Motor neuron (in vitro differentiated cells): ENCODE measurements around the gene RTCB. TPM values are rescaled to one million over a fixed set of nuclear protein-coding genes. Genes with fewer than 3 reads are reported as not detected.
"Not testable (repeated sequence)": the region's sequence is repeated elsewhere in the genome, so short reads cannot be mapped to it uniquely, and the experiment has no call there.

ENCODE experiments used
- ATAC-seq, 8 experiments: fragments of 200-7000 bp; cut with Tn5 transposase; replicated peaks in 6 of 8; 2 replicates each; pipeline ENCODE4 v1.8.0; 2021; ENCODE audit warnings: mild to moderate bottlenecking in 8 of 8, moderate library complexity in 8 of 8
- H3K27ac ChIP-seq, 2 donors: fragments of 250-450 bp; sonication (Bioruptor Pico); 2 replicates each; pipeline ENCODE4 v1.9.0; 2021; ENCODE audit warnings: antibody characterized with exemption in 2 of 2, mild to moderate bottlenecking in 2 of 2, moderate library complexity in 1 of 2
- H3K4me1 ChIP-seq, 2 donors: fragments of 250-450 bp; sonication (Bioruptor Pico); replicated peaks in 1 of 2; 2 replicates each; pipeline ENCODE4 v1.6.1; 2021; ENCODE audit warnings: antibody characterized with exemption in 2 of 2, mild to moderate bottlenecking in 2 of 2, moderate library complexity in 1 of 2
- H3K4me3 ChIP-seq, 5 donors: fragments of 250-450 bp; sonication (Bioruptor Pico); 2 replicates each; pipeline ENCODE4 v1.9.0; 2021; ENCODE audit warnings: antibody characterized with exemption in 5 of 5, mild to moderate bottlenecking in 5 of 5, moderate library complexity in 4 of 5
- WGBS, 10 experiments: fragments of 450-650 bp; shearing (Covaris generic); methylation state at CpG; one replicate each; pipeline ENCODE4 v1.0.0; 2022; 5-methylcytosine and 5-hydroxymethylcytosine counted together
- in situ Hi-C, 9 experiments: fragments of 400-800 bp; cut with MboI; loops; one replicate each; pipeline ENCODE4 v1.15.0; 2021; ENCODE audit warnings: low sequenced_read_pairs in 9 of 9, low pct_unique_long_range_greater_than_20kb in 2 of 9; ENCODE audit not compliant: unreplicated experiment in 9 of 9
- total RNA-seq, 8 experiments: library from RNA; unstranded; fragments of 300-600 nt; gene quantifications; 2 replicates each; pipeline versions ENCODE4 v1.2.3 to v1.2.4, GENCODE V29; 2022

Gene RTCB
- total RNA-seq, 8 experiments from 2014 or later = 73.0 to 114 (median 81.8) TPM

DNA sequence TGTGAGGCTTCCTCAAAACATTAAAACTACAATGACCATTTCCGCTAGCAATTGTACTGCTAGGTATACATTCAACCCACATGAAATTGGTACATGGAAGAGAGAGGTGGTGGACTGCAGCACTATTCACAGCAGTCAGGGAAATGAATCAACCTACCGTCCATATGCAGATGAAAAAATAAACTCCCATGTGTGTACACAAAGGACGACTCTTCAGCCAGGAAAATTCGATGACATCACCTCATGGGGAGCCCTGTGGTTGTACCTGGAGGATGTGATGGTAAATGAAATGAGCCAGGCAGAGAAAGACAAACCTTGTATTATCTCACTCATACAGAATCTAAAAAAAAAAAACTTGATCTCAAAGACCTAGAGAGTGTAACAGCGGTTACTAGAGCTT lies 31.1 kb downstream of the RTCB start:
- peak; percentile 9 to 67 (median 42) for ATAC-seq
- in situ Hi-C loops = loop anchor here in 1 of 9 experiments (25.0 kb wide), 2 partner anchors 269 to 394 kb away; no protein-coding TSS in a partner anchor
- peaks cover 4 to 6% of the 10 kb centered on the region in 2 donors for H3K4me1 ChIP-seq
- WGBS, 10 experiments = 23 to 88% (median 62%) methylated on average over 1 to 5 of the region's 5 CpGs; no CpG with 5 or more reads in 2 of the 10 experiments
- H3K27ac ChIP-seq = no peak overlapping the region
- no peak overlapping the region for H3K4me3 ChIP-seq

DNA sequence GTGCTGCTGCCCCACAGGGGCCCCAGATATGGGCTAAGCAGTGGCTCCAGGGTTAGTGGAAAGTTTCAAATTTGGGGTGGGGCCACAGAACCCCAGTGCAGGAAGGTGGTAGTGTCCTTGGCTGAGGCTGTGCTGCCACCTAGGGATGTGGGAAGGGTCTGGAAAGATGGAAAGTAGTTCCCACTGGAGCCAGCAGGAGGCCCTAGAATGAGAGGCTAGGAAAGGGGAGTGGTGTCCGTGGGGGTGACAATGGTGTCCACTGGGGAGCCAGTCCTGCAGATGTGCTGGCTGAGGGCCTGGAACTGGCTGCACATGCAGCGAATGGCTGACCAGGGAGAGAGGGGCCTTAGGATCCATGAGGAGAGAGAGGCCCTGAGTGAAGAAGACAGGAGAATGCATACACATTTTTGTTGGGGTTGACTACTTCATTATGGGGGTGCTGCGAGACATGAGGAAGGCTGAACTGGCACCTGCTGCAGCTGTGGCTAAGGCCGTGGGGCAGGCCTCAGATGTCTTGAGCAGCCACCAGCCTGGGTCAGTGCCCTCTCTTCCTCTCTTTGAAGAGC lies 33.3 kb downstream of the RTCB start:
- H3K4me1 ChIP-seq = peaks cover 4 to 6% of the 10 kb centered on the region in 2 donors
- WGBS, 10 experiments = 0 to 75% (median 66%) methylated on average over 1 to 3 of the region's 4 CpGs; no CpG with 5 or more reads in 7 of the 10 experiments
- in situ Hi-C loops = loop anchor here in 1 of 9 experiments (25.0 kb wide), 2 partner anchors 266 to 391 kb away; no protein-coding TSS in a partner anchor
- ATAC-seq = peak in 6 of 8 experiments; percentile 46 to 93 (median 84)
- H3K27ac ChIP-seq = no peak overlapping the region
- H3K4me3 ChIP-seq = no peak overlapping the region

DNA sequence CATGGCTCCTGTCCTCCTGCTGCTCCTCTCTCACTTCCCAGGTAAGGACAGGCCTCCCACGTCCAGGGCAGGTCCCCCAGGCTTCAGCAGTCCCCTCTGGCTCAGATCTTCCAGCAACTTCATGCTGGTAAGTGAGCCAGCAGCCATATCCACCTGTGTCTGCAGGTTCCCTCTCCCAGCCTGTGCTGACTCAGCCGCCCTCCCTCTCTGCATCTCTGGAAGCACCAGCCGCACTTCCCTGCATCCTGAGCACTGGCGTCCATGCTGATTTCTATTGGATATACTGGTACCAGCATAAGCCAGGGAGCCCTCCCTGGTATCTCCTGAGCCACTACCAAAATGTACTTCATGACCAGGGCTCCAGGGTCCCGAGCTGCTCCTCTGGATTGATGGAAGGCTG lies 35.4 kb downstream of the RTCB start:
- in situ Hi-C loops = loop anchor here in 1 of 9 experiments (25.0 kb wide), 2 partner anchors 264 to 389 kb away; no protein-coding TSS in a partner anchor
- Histone ChIP-seq H3K4me1 (peaks cover 4 to 6% of the 10 kb centered on the region in 2 donors), H3K27ac (no peak overlapping the region), H3K4me3 (no peak overlapping the region)
- peak in 1 of 8 experiments; percentile 44 for ATAC-seq
- 10 to 83% (median 63%) methylated on average over 2 to 4 of the region's 5 CpGs; no CpG with 5 or more reads in 6 of the 10 experiments for WGBS, 10 experiments

DNA sequence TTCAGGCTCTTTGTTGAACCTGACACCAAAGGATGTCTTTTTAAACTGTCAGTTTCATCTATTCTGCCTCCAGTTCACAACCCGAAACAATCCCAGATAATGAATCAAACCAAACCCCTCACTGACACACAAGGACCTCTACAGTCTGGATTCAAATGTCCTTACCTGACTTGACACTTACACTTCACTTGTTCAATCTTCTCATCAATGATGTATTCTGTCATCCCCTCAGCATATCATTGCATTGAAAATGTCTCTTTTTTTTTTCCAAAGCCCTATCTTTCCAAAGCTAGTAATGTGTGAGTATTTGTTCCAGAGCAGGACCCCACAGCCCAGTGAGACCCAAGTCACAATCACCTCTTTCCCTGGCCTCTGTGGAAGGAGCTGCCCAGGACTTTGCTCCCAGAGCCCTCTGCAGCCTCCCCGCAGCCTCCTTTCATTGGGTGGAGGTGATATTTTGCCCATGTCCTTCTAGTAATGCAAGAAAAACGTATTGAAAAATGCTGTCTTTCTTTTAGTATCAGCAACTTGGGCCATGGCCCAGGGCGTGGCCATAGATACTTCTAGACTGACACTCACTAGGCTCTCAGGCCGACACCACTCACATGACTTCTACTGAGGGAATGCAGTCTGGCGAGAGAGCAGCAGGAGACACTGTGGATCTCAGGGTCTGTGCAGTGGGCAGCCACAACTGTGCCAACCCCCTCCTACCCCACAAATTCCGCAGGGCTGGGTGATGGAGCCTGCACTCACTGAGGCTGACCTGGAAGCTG lies 36.2 kb downstream of the RTCB start:
- in situ Hi-C loops = loop anchor here in 1 of 9 experiments (25.0 kb wide), 2 partner anchors 264 to 389 kb away; no protein-coding TSS in a partner anchor
- 40 to 94% (median 77%) methylated on average over 1 to 4 of the region's 7 CpGs; no CpG with 5 or more reads in 1 of the 10 experiments for WGBS, 10 experiments
- no peak overlapping the region for H3K27ac ChIP-seq
- ATAC-seq = peak in 2 of 8 experiments; percentile 34 to 48
- peaks cover 4 to 6% of the 10 kb centered on the region in 2 donors for H3K4me1 ChIP-seq
- no peak overlapping the region for H3K4me3 ChIP-seq

DNA sequence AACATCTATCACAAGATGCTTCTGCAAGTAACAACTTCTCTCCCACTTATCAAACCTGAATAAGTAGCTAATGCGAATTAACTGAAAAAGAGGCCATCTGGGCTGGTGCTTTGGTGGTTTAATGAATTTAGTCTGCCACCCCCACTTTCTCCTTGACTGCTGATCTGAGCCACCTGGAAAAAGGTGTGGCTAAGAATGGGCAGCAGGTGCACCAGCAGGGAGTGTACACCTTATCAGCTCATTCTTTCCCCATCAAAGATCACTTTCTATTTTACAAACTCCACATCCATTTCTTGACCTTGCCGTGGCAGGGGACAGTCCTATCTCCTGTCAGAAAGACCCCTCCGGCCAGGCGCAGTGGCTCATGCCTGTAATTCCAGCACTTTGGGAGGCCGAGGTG lies 47.8 kb downstream of the RTCB start:
- Histone ChIP-seq H3K4me1 (no peaks in the 10 kb centered on the region), H3K4me3 (no peak overlapping the region), H3K27ac (no peak overlapping the region)
- in situ Hi-C loops = no loop called here
- ATAC-seq = no peak
- WGBS, 10 experiments = 40 to 83% (median 62%) methylated on average over 1 to 3 of the region's 5 CpGs; no CpG with 5 or more reads in 4 of the 10 experiments

DNA sequence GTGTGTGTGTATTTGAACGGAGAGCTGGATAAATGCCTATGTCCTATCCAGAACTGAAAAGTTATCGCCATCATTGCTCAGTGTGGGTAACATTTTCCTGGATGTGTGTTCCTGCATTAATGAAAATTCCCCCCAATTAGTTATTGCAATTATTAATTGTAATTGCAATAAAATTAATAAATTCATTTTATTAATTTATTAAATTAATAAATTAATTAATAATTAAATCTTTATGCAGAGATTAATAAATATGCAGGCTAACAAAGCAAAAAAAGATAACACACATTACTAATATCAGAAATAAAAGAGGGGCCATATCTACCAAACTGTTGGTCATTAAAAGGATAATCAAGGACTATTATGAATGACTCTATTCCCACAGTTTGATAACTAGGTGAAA lies 50.8 kb downstream of the RTCB start:
- no peak overlapping the region for H3K27ac ChIP-seq
- no peaks in the 10 kb centered on the region for H3K4me1 ChIP-seq
- no peak overlapping the region for H3K4me3 ChIP-seq
- ATAC-seq = no peak
- WGBS, 10 experiments = 67 to 100% (median 79%) methylated on average over 1 to 2 of the region's 2 CpGs; no CpG with 5 or more reads in 1 of the 10 experiments
- in situ Hi-C loops = no loop called here

DNA sequence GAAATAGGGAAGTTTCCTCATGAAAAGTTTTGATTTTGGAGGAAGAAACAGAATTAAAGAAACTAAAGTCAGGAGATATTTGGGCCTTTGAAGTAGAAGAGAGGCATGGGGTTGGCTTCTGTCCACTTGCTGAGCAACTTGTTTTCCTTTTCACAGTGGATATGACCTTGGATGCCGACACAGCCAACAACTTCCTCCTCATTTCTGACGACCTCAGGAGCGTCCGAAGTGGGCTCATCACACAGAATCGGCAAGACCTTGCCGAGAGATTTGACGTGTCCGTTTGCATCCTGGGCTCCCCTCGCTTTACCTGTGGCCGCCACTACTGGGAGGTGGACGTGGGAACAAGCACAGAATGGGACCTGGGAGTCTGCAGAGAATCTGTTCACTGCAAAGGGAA lies 52.0 kb downstream of the RTCB start:
- H3K27ac ChIP-seq, in situ Hi-C loops, H3K4me3 ChIP-seq, ATAC-seq, H3K4me1 ChIP-seq: not testable (repeated sequence)
- 40 to 90% (median 80%) methylated on average over 1 to 5 of the region's 11 CpGs; no CpG with 5 or more reads in 4 of the 10 experiments for WGBS, 10 experiments

DNA sequence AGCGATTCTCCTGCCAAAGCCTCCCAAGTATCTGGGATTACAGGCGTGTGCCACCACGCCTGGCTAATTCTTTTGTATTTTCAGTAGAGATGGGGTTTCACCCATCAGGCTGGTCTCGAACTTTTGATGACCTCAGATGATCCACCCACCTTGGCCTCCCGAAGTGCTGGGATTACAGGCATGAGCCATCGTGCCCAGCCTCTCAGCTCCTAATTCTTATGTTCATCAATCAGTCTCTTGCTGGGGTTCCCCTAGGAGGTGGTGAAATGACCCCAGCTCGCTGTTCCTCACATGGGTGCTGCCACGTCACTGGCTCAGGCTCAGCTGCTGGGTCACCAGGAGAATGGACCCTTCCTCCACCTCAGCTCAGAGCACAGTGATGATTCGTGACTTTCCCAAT lies 54.5 kb downstream of the RTCB start, which contains the start of gene RFPL3:
Gene RFPL3 (plus strand): TSS at position 301 of the 400 bp plus-strand sequence. CDS start 205 bp downstream, outside the sequence.
- H3K27ac ChIP-seq, ATAC-seq, H3K4me3 ChIP-seq, H3K4me1 ChIP-seq, in situ Hi-C loops: not testable (repeated sequence)
- WGBS, 10 experiments = 28 to 100% (median 80%) methylated on average over 1 to 3 of the region's 9 CpGs; no CpG with 5 or more reads in 5 of the 10 experiments

DNA sequence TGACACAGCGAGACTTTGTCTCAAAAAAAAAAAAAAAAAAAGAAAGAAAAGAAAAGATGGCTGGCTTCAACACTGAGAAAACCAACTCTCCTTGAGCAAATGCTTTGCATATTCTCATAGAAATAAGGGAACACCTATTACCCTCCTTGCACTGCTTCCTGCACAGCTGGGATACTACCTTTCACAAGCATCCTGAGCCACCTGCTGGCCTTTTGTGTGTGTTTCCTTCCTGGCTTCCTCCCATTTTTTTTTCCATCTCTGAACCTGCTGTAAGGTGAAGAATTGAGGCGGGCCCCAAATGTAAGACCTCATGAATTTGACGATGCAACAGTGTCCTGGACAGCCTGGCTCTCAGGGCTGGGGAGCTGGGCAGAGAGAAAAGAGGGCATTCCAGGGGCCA lies 56.3 kb downstream of the RTCB start:
- H3K4me3 ChIP-seq = no peak overlapping the region
- in situ Hi-C loops = no loop called here
- ATAC-seq = peak in 1 of 8 experiments; percentile 15
- H3K4me1 ChIP-seq = no peaks in the 10 kb centered on the region
- no peak overlapping the region for H3K27ac ChIP-seq
- WGBS, 10 experiments = 33 to 88% (median 54%) methylated on average over 1 to 3 of the region's 3 CpGs; no CpG with 5 or more reads in 4 of the 10 experiments

DNA sequence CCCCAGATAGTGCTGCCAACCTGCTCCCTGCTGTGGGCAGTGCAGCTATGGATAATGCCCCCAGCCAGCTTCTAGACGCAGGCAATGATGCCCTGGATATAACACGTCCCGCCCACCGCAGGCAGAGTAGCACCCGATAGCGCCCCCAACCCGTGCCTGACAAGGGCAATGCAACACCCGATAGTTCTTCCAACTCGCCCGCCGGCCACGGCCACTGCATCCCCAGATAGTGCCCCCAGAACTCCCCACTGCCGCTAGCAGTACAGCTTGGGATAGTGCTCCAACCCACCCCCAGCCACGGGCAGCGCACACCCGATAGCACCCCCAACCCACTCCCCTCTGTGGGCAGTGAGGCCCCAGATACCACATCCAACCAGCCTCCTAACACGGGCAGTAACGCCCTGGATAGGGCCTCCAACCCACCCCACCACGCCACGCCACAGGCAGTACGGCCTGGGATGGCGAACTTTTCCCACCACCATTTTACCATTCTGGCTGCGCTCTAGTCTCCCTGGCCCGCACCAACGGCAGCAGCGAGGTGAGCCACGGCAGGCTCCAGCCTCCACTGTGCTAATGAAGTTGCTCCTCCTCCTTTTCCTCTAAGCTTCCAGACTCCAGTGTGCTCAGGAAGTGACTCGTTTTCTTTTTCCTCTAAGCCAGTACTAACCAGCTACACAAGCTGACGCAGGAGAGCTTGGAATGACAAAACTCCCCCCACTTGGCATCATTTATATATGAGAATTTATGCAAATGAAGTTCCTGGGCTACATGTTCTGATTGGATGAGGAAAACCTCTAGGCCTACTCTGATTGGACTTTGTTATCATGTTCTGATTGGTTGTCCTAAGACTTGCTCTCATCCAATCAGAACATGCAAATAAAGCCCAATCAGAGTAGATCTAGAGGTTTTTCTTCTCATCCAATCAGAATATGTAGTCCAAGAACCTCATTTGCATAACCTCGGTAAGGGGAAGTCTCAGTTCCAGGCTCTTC lies 57.4 kb downstream of the RTCB start:
- WGBS, 10 experiments = 0 to 100% (median 60%) methylated on average over 1 to 8 of the region's 30 CpGs; no CpG with 5 or more reads in 2 of the 10 experiments
- Histone ChIP-seq H3K4me3 (no peak overlapping the region), H3K27ac (no peak overlapping the region), H3K4me1 (no peaks in the 10 kb centered on the region)
- in situ Hi-C loops = no loop called here
- peak in 2 of 8 experiments; percentile 17 to 20 for ATAC-seq

DNA sequence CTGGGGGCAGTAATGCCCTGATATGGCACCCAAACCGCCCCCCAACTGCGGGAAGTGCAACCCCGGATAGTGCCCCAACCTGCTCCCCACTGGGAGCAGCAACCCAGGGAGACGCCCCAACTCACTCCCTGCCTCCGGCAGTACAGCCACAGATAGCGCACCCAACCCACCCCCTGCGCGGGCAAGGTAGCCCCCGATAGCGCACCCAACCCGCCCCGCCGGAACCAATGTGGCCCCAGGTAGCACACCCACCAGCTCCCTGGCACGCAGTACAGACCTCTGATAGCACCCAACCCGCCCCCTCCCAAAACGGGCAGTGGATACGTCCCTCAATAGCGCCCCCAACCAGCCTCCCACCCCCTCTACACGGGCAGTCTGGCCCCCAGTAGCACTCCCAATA lies 58.2 kb downstream of the RTCB start:
- 100% methylated on average over 1 to 2 of the region's 19 CpGs; no CpG with 5 or more reads in 8 of the 10 experiments for WGBS, 10 experiments
- Histone ChIP-seq H3K27ac (no peak overlapping the region), H3K4me1 (no peaks in the 10 kb centered on the region), H3K4me3 (no peak overlapping the region)
- no peak for ATAC-seq
- in situ Hi-C loops = no loop called here

DNA sequence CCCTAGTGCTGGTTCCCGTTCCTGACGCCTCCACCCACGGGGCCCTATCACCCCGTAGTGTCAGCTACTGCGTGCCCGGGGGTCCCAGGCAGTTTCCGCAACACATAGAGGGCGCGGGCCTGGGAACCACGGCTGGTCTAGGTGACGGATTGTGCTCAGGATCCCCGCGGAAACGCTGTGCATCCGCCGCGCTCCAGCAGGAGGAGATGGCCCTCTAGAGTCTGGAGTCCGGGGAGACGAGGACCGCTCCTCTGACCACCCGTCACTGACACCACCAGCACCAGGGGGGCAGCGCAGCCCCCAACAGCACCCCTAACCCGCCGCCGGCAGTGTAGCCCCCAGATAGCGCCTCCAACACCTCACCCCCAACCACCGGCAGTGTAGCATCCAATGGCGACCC lies 58.8 kb downstream of the RTCB start:
- 50 to 100% (median 100%) methylated on average over 2 to 6 of the region's 28 CpGs; no CpG with 5 or more reads in 7 of the 10 experiments for WGBS, 10 experiments

More for the DNA sequence above, 58.8 kb downstream of the RTCB start:
- no peak for ATAC-seq
- in situ Hi-C loops = no loop called here
- no peaks in the 10 kb centered on the region for H3K4me1 ChIP-seq
- no peak overlapping the region for H3K27ac ChIP-seq
- no peak overlapping the region for H3K4me3 ChIP-seq
